Stomach smooth muscle (tissue), 2 donors: ENCODE measurements around the gene ARHGEF4.

Experiments used
- H3K27ac ChIP-seq: one replicate; pipeline ENCODE4 v1.7.0; 2013; ENCODE audit warnings: mild to moderate bottlenecking, low read length, inconsistent platforms
- H3K27me3 ChIP-seq, 2 donors: one replicate each; pipeline ENCODE4 v1.7.0; 2013; ENCODE audit warnings: low read length in 2 of 2; ENCODE audit not compliant: insufficient read depth in 2 of 2, control insufficient read depth in 1 of 2
- H3K36me3 ChIP-seq, 2 donors: one replicate each; pipeline ENCODE4 v1.7.0; 2013; ENCODE audit warnings: low read length in 2 of 2; ENCODE audit not compliant: control insufficient read depth in 2 of 2, insufficient read depth in 2 of 2
- H3K4me1 ChIP-seq: one replicate; pipeline ENCODE4 v1.7.0; 2013; ENCODE audit warnings: low read length; ENCODE audit not compliant: control insufficient read depth, insufficient read depth
- H3K4me3 ChIP-seq, 2 donors: one replicate each; pipeline ENCODE4 v1.7.0; 2013; ENCODE audit warnings: low read length in 2 of 2
- H3K9ac ChIP-seq, 2 donors: one replicate each; pipeline ENCODE4 v1.7.0; 2013; ENCODE audit warnings: low read length in 2 of 2, mild to moderate bottlenecking in 1 of 2
- H3K9me3 ChIP-seq, 2 donors: one replicate each; pipeline ENCODE4 v1.7.0; 2013; ENCODE audit warnings: low read length in 2 of 2; ENCODE audit not compliant: control insufficient read depth in 2 of 2
- donor health status: healthy.
- donor health status: Pancreatic carcinoma.

The ARHGEF4 gene

DNA sequence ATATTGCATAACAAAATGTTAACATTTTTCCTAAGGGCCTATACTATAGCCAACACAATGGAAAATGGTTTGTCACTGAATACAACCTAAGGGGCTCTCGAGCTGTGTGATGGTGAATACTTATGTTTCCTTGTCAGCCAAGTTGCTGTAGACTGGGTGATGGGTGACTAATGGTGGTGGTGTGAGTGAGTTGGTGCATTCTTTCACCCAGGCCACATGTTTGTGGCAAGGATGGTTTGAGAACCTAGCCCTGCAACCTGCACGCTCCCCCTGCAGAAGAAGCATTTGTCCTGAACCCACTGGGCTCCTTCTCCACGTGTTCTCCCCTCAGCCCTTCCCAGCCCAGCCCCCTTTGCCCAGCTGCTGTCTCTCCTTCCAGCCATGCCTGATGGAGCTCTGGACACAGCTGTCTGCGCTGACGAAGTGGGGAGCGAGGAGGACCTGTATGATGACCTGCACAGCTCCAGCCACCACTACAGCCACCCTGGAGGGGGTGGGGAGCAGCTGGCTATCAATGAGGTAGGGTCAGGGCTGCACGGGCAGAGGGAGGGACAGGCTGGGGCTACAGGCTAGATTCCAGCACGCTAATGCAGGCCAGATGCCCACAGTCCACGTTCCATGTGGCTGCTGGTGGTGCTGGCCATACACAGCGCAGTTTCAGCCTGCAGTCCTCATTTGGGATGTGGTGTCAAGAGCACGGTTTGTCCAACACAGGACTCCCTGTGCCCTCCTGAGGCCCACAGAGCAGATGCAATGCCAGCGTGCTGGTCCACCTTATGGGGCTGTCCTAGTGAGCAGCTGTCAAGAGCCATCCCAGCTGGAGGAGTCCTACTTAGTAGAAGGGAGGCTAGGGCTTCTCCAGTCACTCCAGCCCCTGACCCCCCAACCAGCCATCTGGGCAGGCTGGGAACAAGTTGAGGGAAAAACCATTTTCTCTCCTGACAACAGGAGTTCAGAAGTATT lies 191.1 kb downstream of the ARHGEF4 start:
- Histone ChIP-seq H3K9me3 (peaks cover 0 to 11% of the 10 kb centered on the region in 2 donors), H3K9ac (no peak overlapping the region), H3K27ac (no peak overlapping the region), H3K36me3 (no peaks in the 10 kb centered on the region), H3K4me3 (no peak overlapping the region), H3K27me3 (peaks cover 0 to 4% of the 10 kb centered on the region in 2 donors), H3K4me1 (no peaks in the 10 kb centered on the region)

DNA sequence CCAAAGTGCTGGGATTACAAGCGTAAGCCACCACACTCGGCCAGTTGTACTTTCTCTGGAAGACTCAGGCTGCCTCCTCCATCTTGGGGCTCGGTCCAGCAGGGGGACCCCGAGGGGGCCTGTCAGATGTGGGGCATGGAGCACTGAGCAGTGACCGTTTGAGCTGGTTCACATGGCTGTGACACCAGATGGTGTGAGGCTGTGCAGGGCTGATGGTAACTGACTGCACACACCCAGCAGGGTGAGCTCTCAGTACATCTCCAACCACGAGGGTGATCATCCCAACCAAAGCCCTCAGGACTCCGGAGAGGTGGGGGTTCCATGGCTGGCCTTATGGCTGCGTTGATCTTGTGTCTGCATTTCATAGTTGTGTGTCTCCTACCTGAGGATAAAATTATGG lies 193.1 kb downstream of the ARHGEF4 start:
- peaks cover 8% of the 10 kb centered on the region for H3K4me1 ChIP-seq
- H3K27ac ChIP-seq = no peak overlapping the region
- no peak overlapping the region for H3K9ac ChIP-seq
- peaks cover 0 to 4% of the 10 kb centered on the region in 2 donors for H3K27me3 ChIP-seq
- H3K36me3 ChIP-seq = no peaks in the 10 kb centered on the region
- peaks cover 0 to 11% of the 10 kb centered on the region in 2 donors for H3K9me3 ChIP-seq
- H3K4me3 ChIP-seq = no peak overlapping the region

DNA sequence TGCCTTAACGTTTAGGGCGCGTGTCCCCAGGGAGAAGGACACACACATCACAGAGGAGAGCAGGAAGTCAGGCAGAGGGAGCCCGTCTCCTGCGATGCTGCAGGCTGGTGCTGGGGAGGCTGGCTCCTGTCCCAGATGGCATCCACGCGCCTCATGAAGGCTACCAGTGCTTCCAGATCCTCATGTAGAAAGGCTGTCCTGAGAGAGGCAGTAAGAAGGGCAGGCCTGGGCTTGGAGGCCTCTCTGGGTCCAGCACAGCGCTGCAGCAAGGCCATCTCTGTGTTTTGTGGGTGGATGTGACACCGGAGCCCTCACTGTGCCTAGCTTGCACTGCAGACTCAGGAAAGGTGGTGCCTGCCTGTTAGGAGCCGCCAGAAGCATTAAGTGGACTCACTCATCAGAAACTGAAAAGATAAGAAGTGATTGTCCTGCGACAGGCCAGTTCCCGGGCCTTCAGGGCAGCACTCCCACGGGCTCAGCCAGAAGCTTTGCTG lies 193.8 kb downstream of the ARHGEF4 start:
- Histone ChIP-seq H3K27ac (no peak overlapping the region), H3K4me1 (peaks cover 9% of the 10 kb centered on the region), H3K36me3 (no peaks in the 10 kb centered on the region), H3K27me3 (peaks cover 0 to 4% of the 10 kb centered on the region in 2 donors), H3K4me3 (no peak overlapping the region), H3K9me3 (peaks cover 0 to 11% of the 10 kb centered on the region in 2 donors), H3K9ac (no peak overlapping the region)

DNA sequence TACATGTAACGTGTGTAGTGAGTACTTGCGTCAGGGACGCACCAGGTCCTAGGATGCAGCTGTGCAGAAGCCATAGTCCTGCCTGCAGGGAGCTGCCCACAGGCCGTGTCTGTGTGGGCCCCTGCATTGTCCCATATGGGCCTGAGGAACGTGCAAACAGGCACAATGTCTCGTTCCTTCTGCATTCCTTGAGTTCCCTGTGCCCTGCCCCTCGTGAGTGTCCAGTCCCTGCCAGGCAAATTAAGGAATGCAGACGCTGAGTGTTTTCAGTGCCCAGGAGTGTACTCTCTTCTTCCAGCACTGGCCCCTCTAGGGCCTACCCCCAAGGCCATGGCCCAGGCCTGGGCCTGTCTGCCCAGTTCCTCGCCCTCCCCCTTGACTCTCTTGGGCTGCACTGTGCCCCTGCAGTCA lies 194.7 kb downstream of the ARHGEF4 start:
- peaks cover 0 to 11% of the 10 kb centered on the region in 2 donors for H3K9me3 ChIP-seq
- no peak overlapping the region for H3K27ac ChIP-seq
- H3K36me3 ChIP-seq = no peaks in the 10 kb centered on the region
- H3K4me3 ChIP-seq = no peak overlapping the region
- no peak overlapping the region for H3K9ac ChIP-seq
- peaks cover 0 to 4% of the 10 kb centered on the region in 2 donors for H3K27me3 ChIP-seq
- peaks cover 18% of the 10 kb centered on the region for H3K4me1 ChIP-seq

DNA sequence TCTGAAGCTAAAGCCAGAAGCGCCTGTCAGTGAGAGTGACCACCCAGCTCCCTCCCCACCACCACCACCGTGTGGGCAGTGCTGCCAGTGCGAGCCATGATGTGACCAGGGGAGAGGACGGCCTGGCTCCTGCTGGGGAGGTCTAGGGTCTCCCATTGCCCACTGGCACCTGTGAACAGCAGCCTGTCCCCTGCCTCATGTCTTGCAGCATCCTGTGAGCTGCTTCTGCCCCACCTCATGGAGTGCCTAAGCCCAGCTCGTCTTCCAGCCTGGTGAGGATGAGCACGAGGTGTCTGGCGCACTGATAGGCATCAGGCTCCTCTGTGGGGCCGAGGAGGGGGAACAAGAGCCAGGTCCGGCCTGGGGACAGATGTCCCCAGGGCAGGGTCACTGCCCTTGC lies 195.2 kb downstream of the ARHGEF4 start:
- Histone ChIP-seq H3K36me3 (no peaks in the 10 kb centered on the region), H3K9me3 (peaks cover 0 to 11% of the 10 kb centered on the region in 2 donors), H3K27ac (no peak overlapping the region), H3K27me3 (peaks cover 0 to 2% of the 10 kb centered on the region in 2 donors), H3K4me3 (no peak overlapping the region), H3K9ac (no peak overlapping the region), H3K4me1 (peaks cover 19% of the 10 kb centered on the region)

DNA sequence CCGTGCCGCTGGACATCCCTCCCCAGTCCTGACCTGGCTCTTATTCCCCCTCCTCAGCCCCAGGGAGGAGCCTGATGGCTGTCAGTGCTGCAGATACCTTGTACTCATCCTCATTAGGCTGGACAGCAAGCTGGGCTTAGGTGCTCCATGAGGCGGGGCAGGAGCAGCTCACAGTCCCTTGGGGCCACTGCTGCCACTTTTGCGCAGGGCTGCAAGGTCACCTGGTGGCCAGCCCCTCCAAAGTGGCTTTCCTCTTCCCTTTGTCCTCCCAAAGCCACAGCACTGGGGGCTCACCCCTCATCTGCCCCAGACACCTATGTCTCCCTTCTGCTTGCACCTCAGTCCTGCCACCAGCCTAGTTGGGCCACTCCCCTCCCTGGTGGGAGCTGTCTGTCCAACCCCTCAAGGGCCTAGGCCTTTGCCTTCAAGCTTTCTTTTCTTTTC lies 195.7 kb downstream of the ARHGEF4 start:
- Histone ChIP-seq H3K36me3 (no peaks in the 10 kb centered on the region), H3K27me3 (no peaks in the 10 kb centered on the region), H3K9ac (no peak overlapping the region), H3K9me3 (peaks cover 0 to 10% of the 10 kb centered on the region in 2 donors), H3K4me1 (peaks cover 19% of the 10 kb centered on the region), H3K27ac (no peak overlapping the region), H3K4me3 (no peak overlapping the region)

DNA sequence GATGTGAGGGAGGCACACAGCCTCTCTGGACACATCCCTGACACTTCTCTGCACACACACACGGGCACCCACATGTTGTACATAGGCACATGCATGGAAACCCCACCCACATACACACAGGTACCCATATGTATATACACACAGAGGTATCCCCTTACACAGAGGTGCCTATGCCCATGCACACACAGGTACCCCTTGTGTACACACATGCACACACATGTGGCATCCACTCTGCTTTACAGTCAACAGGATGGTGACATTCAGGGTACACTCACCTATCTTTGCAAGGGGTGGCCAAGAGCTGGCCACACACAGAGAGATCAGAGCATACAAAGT lies 197.0 kb downstream of the ARHGEF4 start:
- peaks cover 19% of the 10 kb centered on the region for H3K4me1 ChIP-seq
- H3K9me3 ChIP-seq = no peaks in the 10 kb centered on the region
- no peak overlapping the region for H3K27ac ChIP-seq
- H3K4me3 ChIP-seq = peak overlapping the region in 1 of 2 donors; percentile 72
- H3K27me3 ChIP-seq = no peaks in the 10 kb centered on the region
- no peaks in the 10 kb centered on the region for H3K36me3 ChIP-seq
- no peak overlapping the region for H3K9ac ChIP-seq

DNA sequence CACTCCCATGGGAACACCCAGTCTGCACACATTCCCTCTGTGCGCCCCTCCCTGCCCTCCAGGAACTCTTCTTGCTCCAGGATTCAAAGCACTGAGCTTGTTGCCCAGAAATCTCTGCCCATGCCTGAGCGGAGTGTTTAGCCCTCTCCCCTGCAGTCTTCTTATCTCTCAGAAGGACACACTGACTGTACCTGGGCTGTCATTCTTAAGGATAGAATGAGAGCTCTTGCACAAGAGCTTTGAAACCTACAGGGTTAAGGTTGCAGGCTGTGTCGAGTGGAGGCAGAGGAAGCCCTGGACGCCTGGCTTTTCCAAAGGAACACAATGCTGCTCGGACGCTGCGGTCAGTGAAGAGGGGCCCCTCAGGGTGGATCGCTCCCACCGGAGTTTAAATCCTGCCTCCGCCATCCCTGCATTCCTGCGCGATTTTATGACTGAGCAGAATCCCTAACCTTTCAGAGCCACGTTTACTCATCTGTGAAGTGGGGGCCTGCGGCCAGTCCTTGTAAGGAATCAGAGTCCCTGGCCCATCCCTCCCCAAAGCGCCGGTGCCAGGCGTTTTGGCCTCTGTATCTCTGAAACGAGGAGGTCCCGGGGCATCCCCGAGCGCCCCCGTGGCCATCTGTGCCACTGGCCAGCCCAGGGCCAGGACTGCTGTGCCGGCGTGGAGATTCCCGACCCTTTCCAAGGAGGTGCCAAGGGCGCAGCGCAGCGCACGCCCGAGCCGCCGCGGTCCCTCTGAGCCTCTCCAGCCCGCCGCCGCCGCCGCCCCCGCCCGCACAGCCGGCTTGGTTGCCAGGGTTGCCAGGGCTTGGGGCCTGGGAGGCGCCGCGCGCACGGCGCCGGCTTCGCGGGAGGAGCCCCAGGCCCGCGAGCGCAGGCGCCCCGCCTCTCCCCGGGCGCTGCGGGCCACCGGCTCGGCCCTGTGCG lies 197.7 kb downstream of the ARHGEF4 start:
- Histone ChIP-seq H3K9ac (peak overlapping the region; percentile 29 to 50), H3K27me3 (no peaks in the 10 kb centered on the region), H3K4me3 (peak overlapping the region; percentile 72 to 76), H3K36me3 (no peaks in the 10 kb centered on the region), H3K4me1 (peaks cover 19% of the 10 kb centered on the region), H3K9me3 (no peaks in the 10 kb centered on the region), H3K27ac (no peak overlapping the region)

DNA sequence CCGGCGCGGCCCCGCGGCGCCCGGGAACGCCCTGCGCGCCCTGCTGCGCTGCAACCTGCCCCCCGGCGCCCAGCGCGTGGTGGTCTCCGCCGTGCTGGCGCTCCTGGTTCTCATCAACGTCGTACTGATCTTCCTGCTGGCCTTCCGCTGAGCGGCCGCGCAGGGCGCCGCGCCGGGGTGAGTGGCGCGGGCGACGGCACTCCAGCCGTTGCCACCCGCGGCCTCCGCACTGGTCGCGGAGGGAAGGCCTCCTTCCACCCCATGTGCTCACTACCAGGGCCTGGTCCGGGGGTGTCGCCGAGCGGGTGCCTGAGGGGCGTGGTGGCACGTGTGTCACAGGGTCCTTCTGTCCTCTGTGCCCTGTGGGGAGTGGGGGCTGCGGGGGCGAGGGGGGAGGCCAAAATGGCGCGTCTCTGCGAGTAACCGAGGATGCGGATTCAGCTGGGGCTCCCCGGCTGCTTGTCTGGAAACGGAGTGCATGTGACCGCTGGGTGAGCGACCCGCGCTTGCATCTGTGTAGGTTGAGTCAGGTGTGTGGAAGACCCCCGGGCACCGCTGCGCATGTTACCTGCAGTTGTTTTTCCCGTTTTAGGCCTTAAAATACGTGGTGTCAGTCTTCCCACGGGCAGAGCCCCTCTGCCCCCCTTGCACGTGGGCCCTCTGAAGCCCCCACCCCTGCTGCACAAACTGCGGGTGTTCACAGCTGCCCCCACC lies 198.6 kb downstream of the ARHGEF4 start:
- Histone ChIP-seq H3K27ac (peak overlapping the region; percentile 46), H3K36me3 (no peaks in the 10 kb centered on the region), H3K9me3 (no peaks in the 10 kb centered on the region), H3K9ac (peak overlapping the region; percentile 48 to 60), H3K4me3 (peak overlapping the region; percentile 72 to 76), H3K27me3 (no peaks in the 10 kb centered on the region), H3K4me1 (peaks cover 24% of the 10 kb centered on the region)

DNA sequence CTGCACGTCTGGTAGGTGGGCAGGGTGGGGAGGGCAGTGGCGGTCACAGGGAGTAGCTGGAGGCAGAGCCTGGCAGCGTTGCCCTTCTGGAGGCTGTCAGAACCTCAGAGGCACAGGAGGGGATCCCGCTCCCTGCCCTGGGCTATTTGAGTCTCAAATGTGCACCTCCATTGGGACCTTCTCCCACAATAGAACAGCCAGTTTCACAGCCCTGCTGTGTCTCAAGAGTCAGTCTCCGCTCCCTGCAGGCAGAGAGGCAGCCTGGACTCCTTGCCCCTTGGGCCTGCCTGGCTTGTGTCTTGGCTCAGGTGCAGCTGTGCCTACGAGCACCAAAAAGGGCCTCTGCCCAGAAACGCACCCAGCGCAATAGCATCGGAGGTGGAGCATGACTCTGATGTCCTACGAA lies 199.1 kb downstream of the ARHGEF4 start:
- Histone ChIP-seq H3K36me3 (no peaks in the 10 kb centered on the region), H3K9me3 (no peaks in the 10 kb centered on the region), H3K4me3 (peak overlapping the region; percentile 72 to 76), H3K4me1 (peaks cover 24% of the 10 kb centered on the region), H3K9ac (peak overlapping the region; percentile 47 to 48), H3K27ac (peak overlapping the region; percentile 46), H3K27me3 (no peaks in the 10 kb centered on the region)
